Colon (tissue), 2 donors: ENCODE data around the gene SCYGR5.
"Not testable (repeated sequence)": the region's sequence is repeated elsewhere in the genome, so short reads cannot be mapped to it uniquely, and the experiment has no call there.

Experiments
- FAIRE-seq: peaks from 2 replicates; lab custom pipeline; 2012; peaks lifted over from hg19 to GRCh38; lab: Jason Lieb, UNC
- donor health status: control.
- donor health status: control.

SCYGR5 gene

GRCh38 chr2:227673620-227674019 lies 7.0 kb downstream of the SCYGR5 start:
- not testable (repeated sequence) for FAIRE-seq

DNA sequence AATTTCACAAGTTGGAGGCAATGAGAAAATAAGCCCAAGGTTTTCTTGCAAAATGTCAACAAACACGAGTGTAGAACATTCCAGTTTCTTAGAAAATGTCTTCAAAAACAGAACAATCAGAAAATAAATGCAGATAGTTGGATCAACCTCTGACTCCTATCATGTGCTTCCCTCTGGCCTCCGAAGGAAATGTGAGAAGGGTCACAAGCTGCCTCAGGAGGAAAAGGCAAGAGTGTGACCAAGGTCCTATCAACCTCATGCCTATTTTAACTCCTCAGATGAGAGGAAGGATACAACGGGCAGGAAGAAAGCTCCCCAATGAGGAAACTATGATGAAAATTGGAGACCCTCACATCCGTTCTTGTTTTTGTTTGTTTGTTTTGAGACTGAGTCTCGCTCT lies 7.9 kb downstream of the SCYGR5 start:
- FAIRE-seq, result no peak

- no peak for FAIRE-seq
Observed at GRCh38 chr2:227677928-227678327, 11.3 kb downstream of the SCYGR5 start.

GRCh38 chr2:227684258-227684657 lies 17.7 kb downstream of the SCYGR5 start:
- FAIRE-seq, result no peak

DNA sequence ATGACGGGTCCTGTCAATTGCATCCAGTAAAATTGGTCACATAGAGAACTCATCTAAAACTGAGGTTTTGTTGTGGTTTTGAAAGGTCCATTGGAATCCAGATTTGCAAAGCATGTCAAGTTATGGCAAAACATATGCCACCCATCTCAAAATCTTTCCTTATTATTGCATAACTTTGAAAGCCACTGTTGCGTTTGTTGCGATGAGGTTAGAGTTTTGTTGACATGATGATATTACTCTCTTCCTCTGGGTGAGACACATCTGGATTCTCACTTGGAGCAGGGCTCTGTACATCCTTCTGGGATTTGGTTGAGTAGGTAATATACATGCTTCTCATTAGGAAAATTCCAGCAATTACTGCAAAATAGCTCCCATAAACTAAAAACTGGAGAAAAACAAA lies 20.6 kb downstream of the SCYGR5 start:
- FAIRE-seq, result no peak

DNA sequence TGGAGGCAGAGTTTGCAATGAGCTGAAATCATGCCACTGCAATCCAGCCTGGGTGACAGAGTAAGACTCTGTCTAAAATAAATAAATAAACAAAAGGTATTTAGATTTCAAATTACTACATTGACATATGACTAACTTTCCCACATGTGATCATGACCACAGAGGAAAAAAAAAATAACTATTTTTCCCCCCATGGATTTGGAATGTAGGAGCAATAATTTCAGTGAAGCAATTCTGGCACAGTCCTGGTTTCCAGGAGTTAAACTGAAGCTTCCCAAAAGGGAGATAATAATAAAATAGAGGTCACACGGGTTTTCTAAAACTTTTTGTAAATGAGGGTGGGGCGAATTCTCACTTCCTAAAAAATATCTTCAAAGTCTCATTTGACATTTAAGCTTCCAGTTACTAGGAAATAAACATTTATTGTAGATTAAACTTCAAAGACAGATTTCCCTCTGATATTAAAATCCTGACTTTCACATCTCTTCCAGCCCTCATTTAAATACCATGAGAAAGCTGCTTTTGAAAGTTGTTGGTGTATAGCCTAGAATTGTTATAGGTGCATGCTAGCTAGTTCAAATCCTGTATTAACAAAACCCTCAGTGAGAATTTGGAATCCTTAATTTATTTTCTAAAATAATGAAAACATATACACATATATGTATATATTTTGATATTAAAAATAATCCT lies 30.5 kb downstream of the SCYGR5 start:
- no peak for FAIRE-seq

GRCh38 chr2:227701556-227701955 lies 35.0 kb downstream of the SCYGR5 start:
- FAIRE-seq, result no peak

- FAIRE-seq, result no peak
Observed at GRCh38 chr2:227703280-227703732, 36.7 kb downstream of the SCYGR5 start.

DNA sequence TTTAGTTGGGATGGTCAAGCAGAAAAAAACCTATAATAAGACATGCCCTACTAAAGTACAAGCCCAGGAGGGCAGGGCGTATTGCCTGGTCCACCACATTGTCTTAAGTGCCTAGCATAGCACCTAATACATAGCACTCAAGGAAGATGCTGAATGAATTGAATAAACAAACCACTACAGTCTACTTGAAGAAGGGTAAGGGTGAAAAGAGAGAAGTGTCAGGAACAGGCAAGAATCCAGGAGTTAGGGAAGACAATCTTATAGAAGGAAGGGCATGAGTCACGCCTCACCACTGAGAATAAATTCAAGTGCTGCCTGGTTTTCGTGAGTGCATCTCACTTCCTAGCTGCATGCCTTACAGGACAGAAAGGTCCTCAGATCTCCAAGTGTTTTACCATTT lies 37.4 kb downstream of the SCYGR5 start:
- no peak for FAIRE-seq

DNA sequence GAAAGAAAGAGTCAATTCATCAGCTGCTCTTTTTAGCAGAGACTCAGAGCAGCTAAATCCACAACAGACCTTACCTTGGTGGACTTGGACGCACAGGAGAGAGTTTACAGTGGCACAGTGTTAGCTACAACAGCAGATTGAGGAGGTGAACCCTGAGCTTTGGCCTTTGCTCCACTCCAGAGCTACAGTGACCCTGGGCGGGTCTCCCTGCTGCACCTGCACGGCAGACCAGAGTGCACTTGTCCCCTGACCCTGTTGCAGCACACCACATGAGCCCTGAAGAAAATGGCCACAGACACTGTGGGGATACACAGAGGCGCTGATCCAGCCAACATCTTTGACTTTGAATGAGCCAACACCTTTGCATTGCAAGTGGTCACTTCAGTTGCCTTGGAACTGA lies 40.3 kb downstream of the SCYGR5 start:
- no peak for FAIRE-seq

GRCh38 chr2:227707390-227707789 lies 40.8 kb downstream of the SCYGR5 start:
- FAIRE-seq, result no peak

GRCh38 chr2:227710986-227711385 lies 44.4 kb downstream of the SCYGR5 start:
- FAIRE-seq, result no peak

- FAIRE-seq, result no peak
Observed at GRCh38 chr2:227713291-227713690, 46.7 kb downstream of the SCYGR5 start.

DNA sequence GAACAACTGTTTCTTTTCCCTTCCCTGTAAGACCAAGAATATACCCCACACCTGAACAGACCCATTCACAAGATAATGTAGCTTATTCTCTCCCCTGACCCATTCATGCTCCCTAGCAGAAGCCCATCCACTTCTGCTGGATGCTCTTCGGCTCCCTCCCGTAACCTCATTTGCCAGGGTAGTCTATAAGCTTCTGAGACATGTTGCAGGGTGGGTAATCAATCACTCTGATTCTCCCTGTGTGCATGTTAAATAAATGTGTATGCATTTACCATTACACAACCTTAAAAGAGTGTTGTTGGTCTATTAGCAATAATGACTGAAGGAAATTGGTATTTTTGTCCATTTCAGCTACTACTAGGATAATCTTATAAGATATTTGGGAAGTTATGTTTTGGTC lies 49.9 kb downstream of the SCYGR5 start:
- no peak for FAIRE-seq
